HG02759 (cell line): ENCODE measurements around the gene ZNF646.

Experiments used
- ATAC-seq: cut with Tn5 transposase; IDR thresholded peaks from one replicate; pipeline ENCODE4 v1.9.1; 2021; ENCODE audit warnings: mild to moderate bottlenecking, moderate library complexity; ENCODE audit not compliant: unreplicated experiment

ZNF646 gene

DNA sequence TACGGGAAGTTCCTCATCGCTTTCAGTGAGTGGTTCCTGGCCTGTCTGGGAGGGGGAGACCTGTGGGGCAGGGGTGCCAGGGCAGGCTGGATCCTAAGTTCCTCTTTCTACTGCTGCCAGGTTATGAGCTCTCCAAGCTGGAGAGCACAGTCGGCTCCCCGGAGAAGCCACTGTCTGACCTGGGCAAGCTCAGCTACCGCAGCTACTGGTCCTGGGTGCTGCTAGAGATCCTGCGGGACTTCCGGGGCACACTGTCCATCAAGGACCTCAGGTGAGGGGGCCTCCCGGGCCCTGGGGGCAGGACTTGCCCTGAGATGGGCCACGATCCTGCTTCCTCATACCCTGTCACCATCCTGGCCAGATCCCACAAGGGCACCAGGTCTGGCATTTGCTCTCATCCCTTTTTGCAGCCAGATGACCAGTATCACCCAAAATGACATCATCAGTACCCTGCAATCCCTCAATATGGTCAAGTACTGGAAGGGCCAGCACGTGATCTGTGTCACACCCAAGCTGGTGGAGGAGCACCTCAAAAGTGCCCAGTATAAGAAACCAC is 56.2 kb downstream of the ZNF646 start:
- ATAC-seq: no peak

DNA sequence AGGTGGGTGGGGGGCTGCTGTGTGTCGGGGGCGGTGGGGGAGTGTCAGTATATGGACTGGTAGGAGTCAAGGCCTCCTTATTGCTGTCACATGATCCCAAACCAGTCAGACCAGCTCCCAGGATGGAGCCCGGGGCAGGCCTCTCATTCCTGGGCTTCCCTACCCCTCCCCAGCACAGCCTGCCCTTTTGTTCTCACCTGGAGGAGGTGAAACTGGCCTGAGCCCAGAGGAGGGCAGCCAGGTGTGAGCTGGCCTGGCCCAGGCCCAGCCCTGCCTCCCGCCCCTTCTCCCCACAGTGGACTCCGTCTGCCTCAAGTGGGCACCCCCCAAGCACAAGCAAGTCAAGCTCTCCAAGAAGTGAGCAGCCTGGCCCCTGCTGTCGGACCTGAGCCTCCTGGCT is 56.7 kb downstream of the ZNF646 start:
- ATAC-seq: no peak

DNA sequence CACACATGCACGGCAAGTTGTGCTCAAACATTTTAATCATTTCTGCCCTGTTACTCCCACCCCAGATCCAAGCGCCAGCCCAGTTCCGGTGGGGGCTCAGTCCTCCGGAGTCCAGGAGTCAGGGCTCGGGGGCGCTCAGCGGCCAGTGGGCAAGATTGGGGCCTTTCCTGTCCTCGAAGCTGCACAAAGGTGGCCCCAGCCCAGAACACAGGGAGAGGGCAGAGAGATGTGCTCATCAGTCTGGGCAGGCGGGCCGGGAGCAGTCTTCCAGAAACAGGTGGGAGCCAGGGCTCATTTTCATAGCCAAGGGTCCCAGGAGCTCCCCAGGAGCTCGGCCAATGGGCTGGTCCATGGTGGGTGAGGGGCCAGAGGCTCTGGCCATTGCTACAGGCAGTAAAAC is 57.2 kb downstream of the ZNF646 start:
- ATAC-seq: no peak

DNA sequence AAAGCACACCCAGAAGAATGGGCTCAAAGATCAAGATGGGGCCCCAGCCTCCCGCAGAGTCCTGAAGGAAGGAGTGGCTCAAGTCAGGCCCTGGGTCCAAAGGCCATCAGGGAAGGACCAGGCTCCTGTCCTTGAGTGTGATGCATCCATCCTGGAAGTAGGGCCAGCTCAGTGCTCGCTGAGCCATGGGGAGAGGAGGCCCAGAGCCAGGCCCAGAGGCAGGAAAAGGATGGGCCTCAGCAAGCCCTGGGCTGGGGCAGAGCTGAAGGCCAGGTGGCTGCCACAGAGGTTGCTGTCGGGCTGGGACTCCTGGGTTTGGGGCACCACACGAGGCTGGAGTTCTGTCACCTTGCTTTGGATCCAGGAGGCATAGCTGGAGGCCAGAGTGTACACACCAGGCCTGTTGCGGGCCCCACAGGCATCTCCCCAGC is 57.6 kb downstream of the ZNF646 start:
- no peak for ATAC-seq

DNA sequence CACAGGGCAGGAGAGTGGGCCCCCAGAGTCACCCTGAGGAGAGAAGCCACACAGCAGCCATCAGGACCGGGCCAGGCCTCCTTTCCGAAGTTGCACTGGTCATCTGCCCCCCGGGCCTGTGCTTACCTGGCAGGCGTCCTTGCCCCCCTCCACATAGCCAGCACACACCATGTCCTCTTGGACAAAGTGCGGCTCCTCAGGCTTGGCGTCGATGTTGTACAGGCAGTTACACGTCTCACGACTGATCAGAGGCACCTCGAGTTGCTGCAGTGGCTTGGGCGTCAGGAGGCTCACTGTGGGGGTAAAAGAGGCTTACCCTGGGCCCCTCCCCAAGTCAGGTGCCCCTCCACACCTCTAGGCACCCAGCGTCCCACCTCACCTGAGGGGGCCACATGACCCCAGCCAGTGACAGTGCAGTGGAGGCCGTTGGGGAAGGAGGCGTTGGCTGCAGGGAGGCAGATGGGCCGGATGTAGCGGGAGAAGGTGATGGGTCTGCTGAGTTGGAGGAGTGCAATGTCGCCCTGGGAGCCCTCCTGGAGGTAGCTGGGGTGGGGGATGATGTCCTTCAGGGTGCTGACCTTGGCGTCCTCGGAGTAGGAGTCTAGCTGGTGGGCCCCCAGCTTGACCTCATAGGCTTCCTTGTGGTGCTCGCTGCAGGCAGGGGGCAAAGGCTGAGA is 58.2 kb downstream of the ZNF646 start:
- no peak for ATAC-seq

DNA sequence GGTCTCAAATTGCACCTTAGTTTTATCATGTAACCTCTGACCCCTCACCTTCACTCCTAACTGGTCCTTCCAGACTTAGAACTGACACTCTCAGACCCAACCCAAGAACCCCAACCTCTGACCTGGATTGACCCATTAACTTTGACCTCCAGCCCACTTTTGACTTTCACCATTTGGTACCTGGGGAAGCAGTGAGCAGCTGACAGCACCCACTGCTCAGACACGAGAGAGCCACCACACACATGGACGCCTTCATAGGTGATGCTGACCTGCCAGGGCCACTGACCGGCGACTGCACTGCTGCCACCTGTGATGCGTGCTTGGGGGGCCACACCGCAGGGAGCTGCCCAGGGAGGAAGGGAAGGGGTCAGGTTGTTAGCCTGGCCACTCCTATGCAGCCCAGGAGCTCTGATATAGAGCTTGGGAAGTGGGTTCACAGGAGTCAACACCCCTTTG is 58.9 kb downstream of the ZNF646 start:
- ATAC-seq: no peak
